HepG2 (cell line): ENCODE data around the gene PLEKHA3. TPM values are rescaled to one million over a fixed set of nuclear protein-coding genes. Genes with fewer than 3 reads are reported as not detected.

Source experiments
- GATAD2A ChIP-seq: IDR thresholded peaks from 2 replicates; pipeline ENCODE4 v1.6.1; 2016
- GTF2F1 ChIP-seq: fragments of 150-350 bp; IDR thresholded peaks from 2 replicates; pipeline ENCODE4 v1.6.1; 2014; ENCODE audit warnings: low read length
- HMGA1 ChIP-seq: sonication (generic); formaldehyde crosslinking; conservative IDR thresholded peaks from 2 replicates; pipeline ENCODE4 v1.4.0; 2020; ENCODE audit warnings: missing genetic modification reagents
- KLF6 ChIP-seq: IDR thresholded peaks from 2 replicates; pipeline ENCODE4 v1.8.0; 2016; ENCODE audit warnings: missing biosample characterization, missing genetic modification reagents
- MXD4 ChIP-seq: IDR thresholded peaks from 2 replicates; pipeline ENCODE4 v1.6.1; 2016; ENCODE audit warnings: mild to moderate bottlenecking, missing biosample characterization, missing genetic modification reagents
- MYNN ChIP-seq: sonication (generic); formaldehyde crosslinking; IDR thresholded peaks from 2 replicates; pipeline ENCODE4 v1.4.0; 2020; ENCODE audit warnings: mild to moderate bottlenecking, low read depth, missing genetic modification reagents
- NFIC ChIP-seq: IDR thresholded peaks from 2 replicates; pipeline ENCODE4 v1.6.1; 2012; ENCODE audit warnings: mild to moderate bottlenecking, low read length, inconsistent platforms
- TBL1XR1 ChIP-seq: fragments of 150-350 bp; IDR thresholded peaks from 2 replicates; pipeline ENCODE4 v1.6.1; 2014; ENCODE audit warnings: borderline replicate concordance, low read length; ENCODE audit not compliant: partially characterized antibody
- XRCC5 ChIP-seq: fragments of 200-400 bp; formaldehyde crosslinking; optimal IDR thresholded peaks from 2 replicates; pipeline ENCODE3; 2017; ENCODE audit warnings: mild to moderate bottlenecking, low read length
- ZMYM4 ChIP-seq: sonication (generic); formaldehyde crosslinking; IDR thresholded peaks from 2 replicates; pipeline ENCODE4 v1.8.1; 2023; ENCODE audit warnings: mild to moderate bottlenecking, missing genetic modification reagents
- ZNF138 ChIP-seq: sonication (generic); formaldehyde crosslinking; IDR thresholded peaks from 2 replicates; pipeline ENCODE4 v1.5.0; 2020; ENCODE audit warnings: mild to moderate bottlenecking, low read depth, missing genetic modification reagents
- ZNF207 ChIP-seq: fragments of 450-650 bp; IDR thresholded peaks from 2 replicates; pipeline ENCODE4 v1.6.1; 2016; ENCODE audit warnings: antibody characterized with exemption, borderline replicate concordance
- ZNF354B ChIP-seq: sonication (generic); formaldehyde crosslinking; IDR thresholded peaks from 2 replicates; pipeline ENCODE4 v1.8.0; 2022; ENCODE audit warnings: mild to moderate bottlenecking, missing genetic modification reagents
- ZNF501 ChIP-seq: sonication (generic); formaldehyde crosslinking; IDR thresholded peaks from 2 replicates; pipeline ENCODE4 v1.5.1; 2020; ENCODE audit warnings: mild to moderate bottlenecking, moderate library complexity, missing genetic modification reagents
- ZNF552 ChIP-seq: sonication (generic); formaldehyde crosslinking; IDR thresholded peaks from 2 replicates; pipeline ENCODE4 v1.9.0; 2022; ENCODE audit warnings: missing genetic modification reagents, mild to moderate bottlenecking, borderline replicate concordance
- ZNF605 ChIP-seq: sonication (generic); formaldehyde crosslinking; IDR thresholded peaks from 2 replicates; pipeline ENCODE4 v1.8.0; 2022; ENCODE audit warnings: mild to moderate bottlenecking, missing genetic modification reagents
- ZNF703 ChIP-seq: sonication (generic); formaldehyde crosslinking; IDR thresholded peaks from 2 replicates; pipeline ENCODE4 v1.5.1; 2020; ENCODE audit warnings: missing genetic modification reagents, mild to moderate bottlenecking, moderate library complexity, borderline replicate concordance
- ZNF83 ChIP-seq: sonication (generic); formaldehyde crosslinking; IDR thresholded peaks from 2 replicates; pipeline ENCODE4 v1.4.0; 2020; ENCODE audit warnings: missing genetic modification reagents, mild to moderate bottlenecking, borderline replicate concordance
- ZSCAN20 ChIP-seq: sonication (generic); formaldehyde crosslinking; IDR thresholded peaks from 2 replicates; pipeline ENCODE4 v1.4.0; 2020; ENCODE audit warnings: missing genetic modification reagents, mild to moderate bottlenecking, borderline replicate concordance
- polyA plus RNA-seq, 8 experiments: library from polyadenylated mRNA; depleted of rRNA in 3 of 8; stranded (reverse) in 7 of 8; unstranded in 1 of 8; fragments of >200 nt; fragmentation: Illumina TruSeq in 4 of 8; extraction: Trizol in 4 of 8; gene quantifications; 2 replicates each; pipeline versions ENCODE4 v1.2.1 to v1.2.3, GENCODE V29; 2011 to 2016; ENCODE audit warnings: low read depth in 4 of 8, missing spikeins in 1 of 8, mixed read lengths in 1 of 8; ENCODE audit not compliant: insufficient read depth in 1 of 8
- total RNA-seq, 5 experiments: library from RNA; depleted of rRNA; stranded (reverse); fragments of >200 nt; fragmentation: Illumina TruSeq; extraction: Trizol; gene quantifications; 2 replicates each; pipeline ENCODE4 v1.2.3, GENCODE V29; 2016; ENCODE audit warnings: low read depth in 1 of 5
- TF ChIP-seq, protein P1 (sequence below): sonication (generic); formaldehyde crosslinking; conservative IDR thresholded peaks from 2 replicates; pipeline ENCODE4 v1.8.1; 2023; ENCODE audit warnings: missing genetic modification reagents
- TF ChIP-seq, protein P2 (sequence below): sonication (generic); formaldehyde crosslinking; IDR thresholded peaks from 2 replicates; pipeline ENCODE4 v1.4.0; 2020; ENCODE audit warnings: mild to moderate bottlenecking, low read depth, missing genetic modification reagents
- TF ChIP-seq, protein P3 (sequence below): sonication (generic); formaldehyde crosslinking; IDR thresholded peaks from 2 replicates; pipeline ENCODE4 v1.8.0; 2022; ENCODE audit warnings: missing genetic modification reagents, mild to moderate bottlenecking, borderline replicate concordance
- TF ChIP-seq, protein P4 (sequence below): sonication (generic); formaldehyde crosslinking; IDR thresholded peaks from 2 replicates; pipeline ENCODE4 v1.4.0; 2020; ENCODE audit warnings: missing genetic modification reagents

Gene PLEKHA3
- total and polyA plus RNA-seq, 2 of the 13 experiments (the other 11 are each of a cell fraction or from before 2014, with no cell fraction given): 11.7 to 23.1 TPM

DNA sequence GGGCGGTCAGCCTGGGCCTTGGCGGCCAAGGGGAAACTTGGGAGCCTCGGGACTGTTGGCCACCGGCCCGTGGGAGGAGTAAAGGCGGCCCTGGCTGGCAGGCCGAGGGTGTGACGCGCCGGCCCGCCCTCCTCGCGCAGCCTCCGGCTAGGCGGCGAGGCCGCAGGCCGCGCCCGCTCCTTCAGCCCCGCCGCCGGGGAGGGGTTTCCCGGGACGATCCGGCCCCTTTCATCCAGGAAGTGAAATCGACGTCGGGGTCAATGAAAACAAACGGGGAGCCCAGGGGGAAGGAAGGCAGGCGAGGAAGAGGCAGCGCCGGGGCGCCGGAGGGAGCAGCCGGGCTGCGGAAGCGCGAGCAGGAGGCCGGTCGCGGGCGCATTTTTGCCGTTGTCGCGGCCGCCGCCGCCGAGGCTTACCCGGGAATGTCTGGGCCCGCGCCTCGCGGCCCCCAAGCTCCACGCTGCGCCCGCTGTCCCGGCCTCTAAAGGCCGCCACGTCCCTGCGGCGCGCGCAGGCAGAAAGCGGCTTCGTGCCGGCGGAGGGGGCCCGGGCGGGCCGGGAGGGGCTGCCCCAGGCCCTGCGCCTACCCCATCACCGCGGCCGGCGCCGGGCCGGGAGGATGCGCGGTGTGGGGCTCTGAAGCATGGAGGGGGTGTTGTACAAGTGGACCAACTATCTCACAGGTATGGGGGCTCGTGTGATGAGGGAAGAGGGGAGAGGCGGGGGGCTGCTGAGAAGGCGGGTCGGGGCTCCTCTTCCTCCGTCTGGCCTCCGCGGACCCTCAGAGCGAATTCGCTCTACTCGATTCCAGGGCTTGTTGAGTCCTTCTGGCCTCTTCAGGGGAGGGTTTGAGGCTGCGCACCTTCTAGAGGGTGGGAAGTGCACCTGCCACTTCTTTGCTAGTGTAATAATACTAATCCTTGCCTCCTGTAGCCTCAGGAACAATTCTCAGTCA lies at the start of gene PLEKHA3 (continued):
- TF ChIP-seq ZNF138 (CRISPR knock-in tag) (no peak), GATAD2A (peak; percentile 49), ZSCAN20 (peak; percentile 91), ZNF207 (no peak), ZNF354B (no peak), ZNF552 (CRISPR knock-in tag) (no peak), KLF6 (CRISPR knock-in tag) (peak; percentile 69; the same call in 1 of the 2 replicates), NFIC (no peak), HMGA1 (no peak), ZNF605 (CRISPR knock-in tag) (no peak), ZNF83 (CRISPR knock-in tag) (no peak), ZNF703 (CRISPR knock-in tag) (no peak; the same call in 1 of the 2 replicates), MYNN (CRISPR knock-in tag) (no peak), MXD4 (CRISPR knock-in tag) (0 out of 2 replicates have a peak, but pooled peaks have one; percentile 44), TBL1XR1 (no peak), ZMYM4 (CRISPR knock-in tag) (peak; percentile 95), ZNF501 (no peak; the same call in 1 of the 2 replicates), GTF2F1 (no peak), XRCC5 (no peak)
- TF ChIP-seq, protein P1, sequence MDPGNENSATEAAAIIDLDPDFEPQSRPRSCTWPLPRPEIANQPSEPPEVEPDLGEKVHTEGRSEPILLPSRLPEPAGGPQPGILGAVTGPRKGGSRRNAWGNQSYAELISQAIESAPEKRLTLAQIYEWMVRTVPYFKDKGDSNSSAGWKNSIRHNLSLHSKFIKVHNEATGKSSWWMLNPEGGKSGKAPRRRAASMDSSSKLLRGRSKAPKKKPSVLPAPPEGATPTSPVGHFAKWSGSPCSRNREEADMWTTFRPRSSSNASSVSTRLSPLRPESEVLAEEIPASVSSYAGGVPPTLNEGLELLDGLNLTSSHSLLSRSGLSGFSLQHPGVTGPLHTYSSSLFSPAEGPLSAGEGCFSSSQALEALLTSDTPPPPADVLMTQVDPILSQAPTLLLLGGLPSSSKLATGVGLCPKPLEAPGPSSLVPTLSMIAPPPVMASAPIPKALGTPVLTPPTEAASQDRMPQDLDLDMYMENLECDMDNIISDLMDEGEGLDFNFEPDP (CRISPR knock-in tag): no peak
- TF ChIP-seq, protein P2, sequence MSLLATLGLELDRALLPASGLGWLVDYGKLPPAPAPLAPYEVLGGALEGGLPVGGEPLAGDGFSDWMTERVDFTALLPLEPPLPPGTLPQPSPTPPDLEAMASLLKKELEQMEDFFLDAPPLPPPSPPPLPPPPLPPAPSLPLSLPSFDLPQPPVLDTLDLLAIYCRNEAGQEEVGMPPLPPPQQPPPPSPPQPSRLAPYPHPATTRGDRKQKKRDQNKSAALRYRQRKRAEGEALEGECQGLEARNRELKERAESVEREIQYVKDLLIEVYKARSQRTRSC: no peak
- TF ChIP-seq, protein P3, sequence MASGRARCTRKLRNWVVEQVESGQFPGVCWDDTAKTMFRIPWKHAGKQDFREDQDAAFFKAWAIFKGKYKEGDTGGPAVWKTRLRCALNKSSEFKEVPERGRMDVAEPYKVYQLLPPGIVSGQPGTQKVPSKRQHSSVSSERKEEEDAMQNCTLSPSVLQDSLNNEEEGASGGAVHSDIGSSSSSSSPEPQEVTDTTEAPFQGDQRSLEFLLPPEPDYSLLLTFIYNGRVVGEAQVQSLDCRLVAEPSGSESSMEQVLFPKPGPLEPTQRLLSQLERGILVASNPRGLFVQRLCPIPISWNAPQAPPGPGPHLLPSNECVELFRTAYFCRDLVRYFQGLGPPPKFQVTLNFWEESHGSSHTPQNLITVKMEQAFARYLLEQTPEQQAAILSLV (CRISPR knock-in tag): peak; percentile 50; the same call in 1 of the 2 replicates
- TF ChIP-seq, protein P4, sequence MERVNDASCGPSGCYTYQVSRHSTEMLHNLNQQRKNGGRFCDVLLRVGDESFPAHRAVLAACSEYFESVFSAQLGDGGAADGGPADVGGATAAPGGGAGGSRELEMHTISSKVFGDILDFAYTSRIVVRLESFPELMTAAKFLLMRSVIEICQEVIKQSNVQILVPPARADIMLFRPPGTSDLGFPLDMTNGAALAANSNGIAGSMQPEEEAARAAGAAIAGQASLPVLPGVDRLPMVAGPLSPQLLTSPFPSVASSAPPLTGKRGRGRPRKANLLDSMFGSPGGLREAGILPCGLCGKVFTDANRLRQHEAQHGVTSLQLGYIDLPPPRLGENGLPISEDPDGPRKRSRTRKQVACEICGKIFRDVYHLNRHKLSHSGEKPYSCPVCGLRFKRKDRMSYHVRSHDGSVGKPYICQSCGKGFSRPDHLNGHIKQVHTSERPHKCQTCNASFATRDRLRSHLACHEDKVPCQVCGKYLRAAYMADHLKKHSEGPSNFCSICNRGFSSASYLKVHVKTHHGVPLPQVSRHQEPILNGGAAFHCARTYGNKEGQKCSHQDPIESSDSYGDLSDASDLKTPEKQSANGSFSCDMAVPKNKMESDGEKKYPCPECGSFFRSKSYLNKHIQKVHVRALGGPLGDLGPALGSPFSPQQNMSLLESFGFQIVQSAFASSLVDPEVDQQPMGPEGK (CRISPR knock-in tag): peak; percentile 95
